ENCODE data around the gene PHF24.

Gene PHF24

DNA sequence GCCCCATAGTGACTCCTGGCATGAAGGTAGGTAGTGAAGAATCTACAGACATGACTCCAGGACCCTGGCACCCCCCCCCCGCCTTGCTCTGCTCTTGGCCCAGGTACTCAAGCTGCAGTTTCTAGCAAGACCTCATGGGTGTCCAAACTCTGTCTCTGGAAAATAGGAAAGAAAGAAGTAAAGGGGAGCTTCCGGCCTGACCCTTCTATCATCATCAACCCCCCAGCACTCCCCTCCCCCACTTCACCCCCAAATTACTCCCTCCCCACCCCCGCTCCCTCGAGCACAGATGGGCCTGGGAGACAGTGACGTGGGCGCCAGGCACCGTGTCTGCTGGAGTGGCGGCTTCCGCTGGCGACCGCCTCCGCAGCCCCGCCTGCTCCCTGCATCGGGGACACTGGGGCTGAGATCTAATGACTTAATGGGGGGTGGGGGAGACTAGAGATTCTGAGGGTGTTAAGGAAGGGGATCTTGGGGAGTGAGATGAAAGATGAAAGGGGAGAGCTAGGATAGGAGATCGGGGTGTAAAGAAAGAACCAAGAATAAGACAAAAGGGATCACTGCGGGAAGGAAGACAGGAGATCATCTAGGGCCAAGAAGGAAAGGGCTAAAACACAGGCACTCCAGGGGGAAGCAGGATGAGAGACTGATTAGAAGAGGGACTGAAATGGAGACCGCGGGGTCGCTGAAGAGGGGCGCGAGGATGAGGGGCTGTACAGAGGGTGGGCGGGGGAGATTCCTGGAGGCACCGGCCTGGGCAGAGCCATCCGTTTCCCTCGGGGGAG, 30.3 kb downstream of the PHF24 start:
- H3K4me3 ChIP-seq (ENCODE audit: low read depth, low read length) = peak overlapping the region; percentile 75
- TF ChIP-seq, protein P1, sequence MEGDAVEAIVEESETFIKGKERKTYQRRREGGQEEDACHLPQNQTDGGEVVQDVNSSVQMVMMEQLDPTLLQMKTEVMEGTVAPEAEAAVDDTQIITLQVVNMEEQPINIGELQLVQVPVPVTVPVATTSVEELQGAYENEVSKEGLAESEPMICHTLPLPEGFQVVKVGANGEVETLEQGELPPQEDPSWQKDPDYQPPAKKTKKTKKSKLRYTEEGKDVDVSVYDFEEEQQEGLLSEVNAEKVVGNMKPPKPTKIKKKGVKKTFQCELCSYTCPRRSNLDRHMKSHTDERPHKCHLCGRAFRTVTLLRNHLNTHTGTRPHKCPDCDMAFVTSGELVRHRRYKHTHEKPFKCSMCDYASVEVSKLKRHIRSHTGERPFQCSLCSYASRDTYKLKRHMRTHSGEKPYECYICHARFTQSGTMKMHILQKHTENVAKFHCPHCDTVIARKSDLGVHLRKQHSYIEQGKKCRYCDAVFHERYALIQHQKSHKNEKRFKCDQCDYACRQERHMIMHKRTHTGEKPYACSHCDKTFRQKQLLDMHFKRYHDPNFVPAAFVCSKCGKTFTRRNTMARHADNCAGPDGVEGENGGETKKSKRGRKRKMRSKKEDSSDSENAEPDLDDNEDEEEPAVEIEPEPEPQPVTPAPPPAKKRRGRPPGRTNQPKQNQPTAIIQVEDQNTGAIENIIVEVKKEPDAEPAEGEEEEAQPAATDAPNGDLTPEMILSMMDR (IDR thresholded peaks at IDR 0.05; ENCODE audit: low read depth, low read length, missing control alignments) = no peak
- no peak for DNase-seq (ENCODE audit: low read depth)
- in situ Hi-C loops (cut with HindIII; ENCODE audit: low sequenced_read_pairs) = no loop called here

DNA sequence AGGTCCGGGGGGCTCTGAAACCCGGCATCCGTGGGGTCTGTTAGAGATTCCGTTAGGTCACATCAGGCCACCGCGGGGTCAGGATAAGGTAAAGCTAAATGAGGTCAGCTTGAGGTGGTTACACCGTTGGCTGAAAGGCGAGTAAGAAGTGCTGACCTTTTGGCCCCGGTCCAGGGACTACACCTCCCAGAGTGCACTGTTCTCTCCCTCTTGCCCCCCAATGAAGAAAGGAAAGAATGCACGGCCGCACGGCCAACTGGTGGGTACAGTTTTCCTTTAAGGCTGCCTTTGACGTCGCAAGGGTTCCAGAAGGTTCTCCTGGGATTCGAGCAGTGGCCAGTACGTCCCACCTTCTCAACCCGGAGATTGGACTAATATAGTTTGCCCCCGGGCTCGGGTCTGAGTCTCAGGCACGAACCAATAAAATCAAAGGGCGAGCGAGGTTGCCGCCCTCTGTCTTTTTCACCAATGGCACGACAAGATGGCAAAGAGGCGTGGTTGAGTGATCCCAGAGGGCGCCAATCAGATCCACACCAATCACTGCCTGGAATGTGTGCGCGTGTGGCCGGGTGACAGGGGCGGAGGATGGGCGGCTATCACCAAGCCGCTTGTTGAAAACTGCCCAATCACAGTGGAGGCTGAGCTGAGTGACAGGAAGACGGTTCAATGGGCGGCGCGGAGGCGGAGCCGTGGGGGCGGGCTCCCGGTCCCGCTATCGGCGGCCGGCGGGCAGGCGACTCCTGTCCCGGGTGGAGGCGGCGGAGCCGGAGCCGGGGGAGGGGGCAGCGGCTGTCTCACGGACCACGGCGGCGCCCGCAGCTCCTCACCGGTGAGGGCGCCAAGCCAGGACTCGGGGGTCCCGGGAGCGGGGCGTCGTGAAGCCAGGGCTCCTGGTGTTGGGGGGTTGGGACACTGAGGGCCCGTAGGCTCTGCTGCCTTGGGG, 31.2 kb downstream of the PHF24 start, which contains the start of gene DNAJB5:
Gene DNAJB5 (plus strand): TSS at position 743 of the 943 bp plus-strand sequence. CDS start 886 bp downstream, outside the sequence.
- in situ Hi-C loops (cut with HindIII; ENCODE audit: low sequenced_read_pairs) = no loop called here
- TF ChIP-seq, protein P1 (IDR thresholded peaks at IDR 0.05; ENCODE audit: low read depth, low read length, missing control alignments) = no peak
- H3K4me3 ChIP-seq (ENCODE audit: low read depth, low read length) = peak within 1 kb of the TSS; percentile 75
- DNase-seq (ENCODE audit: low read depth) = peak; percentile 99

DNA sequence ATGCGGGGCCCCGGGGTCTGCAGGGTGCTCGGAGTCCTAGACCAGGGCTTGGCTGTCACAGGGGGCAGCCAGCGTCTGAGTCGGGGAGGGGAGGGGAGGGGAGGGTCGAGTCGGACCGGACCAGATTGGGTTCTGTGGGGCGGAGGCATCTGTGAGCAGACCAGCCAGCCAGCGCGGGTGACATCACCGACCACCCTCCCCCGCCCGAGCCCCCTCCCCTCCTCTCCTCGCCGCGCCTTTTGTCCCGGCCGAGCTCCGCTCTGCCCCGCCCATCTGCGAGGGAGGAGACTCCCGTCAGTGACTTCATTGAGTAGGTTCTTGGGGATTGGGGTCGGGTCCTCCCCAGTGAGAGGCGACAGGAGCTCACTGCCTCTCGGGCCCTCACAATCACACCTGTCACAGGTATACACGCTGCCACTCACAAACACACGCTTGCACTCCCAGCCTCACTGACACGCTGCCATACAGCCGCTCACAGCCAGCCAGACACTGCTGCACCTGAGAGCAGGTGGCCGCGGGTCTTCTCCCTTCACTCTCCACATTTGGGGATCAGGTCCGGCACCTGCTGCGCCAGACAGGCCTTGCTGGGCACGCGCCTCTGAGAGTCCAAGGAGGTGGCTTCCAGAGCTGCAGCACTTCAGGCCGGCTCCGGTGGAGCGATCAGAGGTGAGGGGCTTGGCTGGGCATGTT, 32.0 kb downstream of the PHF24 start:
- peak overlapping the region; percentile 75 for H3K4me3 ChIP-seq (ENCODE audit: low read depth, low read length)
- in situ Hi-C loops (cut with HindIII; ENCODE audit: low sequenced_read_pairs) = no loop called here
- TF ChIP-seq, protein P1 (IDR thresholded peaks at IDR 0.05; ENCODE audit: low read depth, low read length, missing control alignments) = no peak
- DNase-seq (ENCODE audit: low read depth) = no peak

DNA sequence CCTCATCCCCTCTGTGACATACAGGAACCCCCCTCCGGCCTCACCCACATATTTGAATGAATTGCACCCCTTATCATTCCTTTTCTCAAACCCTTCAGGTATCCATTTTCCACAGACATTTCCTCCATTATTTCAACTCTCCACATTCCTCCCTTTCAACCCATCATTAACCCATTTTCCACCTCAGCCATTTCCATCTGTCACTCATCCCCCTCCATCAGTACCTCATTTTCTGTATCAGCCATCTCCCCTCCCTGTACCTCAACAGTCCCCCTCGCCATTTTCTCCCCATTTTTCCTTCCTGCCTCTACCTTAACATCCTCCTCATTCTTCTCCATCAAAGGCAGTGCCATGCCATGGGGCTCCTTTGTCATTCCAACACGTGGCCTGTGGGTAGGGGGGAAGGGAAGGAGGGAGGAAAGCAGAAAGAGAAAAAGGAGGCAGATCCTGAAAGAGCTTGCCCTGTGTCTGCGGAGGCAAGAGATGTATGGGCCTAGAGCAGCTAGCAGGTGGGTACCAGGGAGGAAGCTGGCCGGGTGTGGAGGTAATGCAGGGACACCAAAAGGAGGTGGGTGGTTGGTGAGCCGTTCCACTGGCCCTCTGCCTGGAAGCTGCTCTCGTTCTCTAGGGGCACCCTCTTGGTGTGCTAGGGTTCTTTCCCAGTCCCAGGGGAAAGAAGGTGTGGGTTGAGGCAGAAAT, 33.0 kb downstream of the PHF24 start:
- peak overlapping the region; percentile 75 for H3K4me3 ChIP-seq (ENCODE audit: low read depth, low read length)
- TF ChIP-seq, protein P1 (IDR thresholded peaks at IDR 0.05; ENCODE audit: low read depth, low read length, missing control alignments) = no peak
- in situ Hi-C loops (cut with HindIII; ENCODE audit: low sequenced_read_pairs) = no loop called here
- no peak for DNase-seq (ENCODE audit: low read depth)

DNA sequence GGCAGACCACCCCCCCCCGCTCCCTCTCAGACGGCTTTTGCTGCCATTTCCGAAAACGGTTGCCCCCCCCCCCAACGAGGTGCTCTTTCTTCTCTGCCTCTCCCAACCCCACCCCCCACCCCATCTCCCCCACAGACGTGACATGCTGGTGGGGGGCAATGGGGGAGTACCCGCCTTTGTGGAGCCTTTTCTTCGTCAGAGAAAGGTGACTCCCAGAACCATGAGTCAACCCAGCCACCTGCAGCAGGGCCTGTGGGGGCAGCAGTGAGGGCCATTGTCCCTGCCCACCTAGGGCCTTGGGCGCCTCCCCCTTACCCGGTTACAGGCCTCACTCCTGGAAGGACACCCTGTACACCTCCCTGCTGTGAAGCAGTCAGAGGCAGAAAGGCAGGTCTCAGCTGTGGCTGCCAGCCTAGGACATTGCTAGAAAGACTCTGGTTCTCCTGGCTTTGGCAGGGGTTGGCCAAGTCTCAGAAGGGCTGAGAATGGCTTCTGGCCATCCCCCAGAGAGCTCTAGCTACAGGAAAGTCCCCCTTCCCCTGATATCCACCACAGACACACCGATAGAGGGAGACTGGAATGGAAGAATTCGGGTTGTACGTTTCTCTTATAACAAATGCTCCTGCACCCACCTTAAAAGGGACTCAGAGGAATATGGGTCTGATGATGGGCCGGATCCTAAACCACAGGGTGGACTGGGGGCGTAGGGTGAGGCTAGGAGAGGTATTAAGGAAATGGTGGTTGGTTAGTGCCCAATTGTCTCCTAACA, 33.7 kb downstream of the PHF24 start:
- in situ Hi-C loops (cut with HindIII; ENCODE audit: low sequenced_read_pairs) = no loop called here
- H3K4me3 ChIP-seq (ENCODE audit: low read depth, low read length) = no peak overlapping the region
- DNase-seq (ENCODE audit: low read depth) = no peak
- TF ChIP-seq, protein P1 (IDR thresholded peaks at IDR 0.05; ENCODE audit: low read depth, low read length, missing control alignments) = peak; percentile 7

All from astrocyte of the cerebellum (primary cell).